Stimulated activated CD4-positive, alpha-beta T cell treated with anti-CD3 and anti-CD28 coated beads, Interleukin-12 subunit alpha, Interleukin-12 subunit beta, amount 100 ng/mL, for 48 hours (primary cell): Measurements from ENCODE around the gene EIF4EBP3.

Experiments used
- DNase-seq, 3 donors: peaks; one replicate each; pipeline ENCODE4 v3.0.0-alpha.2; 2020; ENCODE audit warnings: low read depth in 2 of 3, low spot score in 1 of 3

EIF4EBP3 gene

DNA sequence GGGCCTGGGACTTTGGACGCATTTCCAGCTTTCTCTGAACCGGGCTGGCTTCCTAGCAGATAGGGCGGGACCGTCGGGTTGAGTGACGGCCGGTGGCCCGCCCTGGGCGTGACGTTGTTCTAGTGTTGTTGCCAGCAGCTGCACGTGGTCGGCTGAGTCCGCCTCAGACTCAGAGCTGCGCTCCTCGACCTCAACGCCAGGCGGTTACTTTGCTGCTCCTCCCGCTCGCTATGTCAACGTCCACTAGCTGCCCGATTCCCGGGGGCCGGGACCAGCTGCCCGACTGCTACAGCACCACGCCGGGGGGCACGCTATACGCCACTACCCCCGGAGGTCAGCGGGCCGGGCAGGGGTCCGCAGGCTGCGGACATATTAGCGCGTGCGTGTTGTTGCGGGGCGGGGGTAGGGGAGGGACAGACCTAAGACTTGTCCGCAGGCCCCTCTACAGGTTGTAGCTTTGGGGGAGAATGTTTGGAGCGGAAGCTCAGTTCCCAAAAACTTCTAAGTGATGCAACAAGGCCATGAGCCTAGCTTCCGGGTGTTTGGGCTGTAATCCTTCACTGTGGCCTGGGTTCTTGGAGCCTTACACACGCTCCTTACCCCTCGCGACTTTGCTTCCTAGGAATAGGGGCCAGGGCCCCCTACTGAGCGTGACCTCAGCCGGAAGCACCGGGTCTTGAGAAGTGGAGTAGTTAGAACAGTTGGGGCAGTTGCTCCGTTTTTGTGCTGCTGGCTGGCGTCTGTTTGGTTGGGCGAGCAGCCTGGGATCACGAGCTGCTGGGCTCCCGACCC is at the start of gene EIF4EBP3:
TSS of gene EIF4EBP3 (plus strand) at position 155 of the 792 bp plus-strand sequence. CDS start at position 231, 76 bp downstream.
- DNase-seq = peak; percentile 75 to 83 (median 76)

- no peak for DNase-seq
Observed at GRCh38 chr5:140497897-140498296, 49.6 kb upstream of the EIF4EBP3 start.

DNA sequence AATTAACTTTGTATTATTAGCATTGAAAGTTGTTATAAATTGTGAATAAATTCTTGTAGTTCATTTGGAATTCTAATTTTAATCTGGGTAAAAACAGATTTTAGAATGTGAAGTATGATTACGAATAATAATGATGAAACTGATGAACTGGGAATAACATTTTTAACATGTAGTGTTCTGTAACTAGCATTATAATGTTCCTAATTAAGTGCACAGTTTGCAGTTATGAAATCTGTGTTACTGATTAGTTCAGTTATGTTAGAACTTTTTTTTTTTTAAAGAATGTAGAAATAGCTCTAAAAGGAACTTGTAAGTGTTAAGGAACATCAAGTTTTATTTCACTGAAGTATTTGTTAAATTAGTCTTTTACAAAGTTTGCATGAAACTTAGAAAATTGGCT is 48.9 kb upstream of the EIF4EBP3 start:
- DNase-seq = no peak

DNA sequence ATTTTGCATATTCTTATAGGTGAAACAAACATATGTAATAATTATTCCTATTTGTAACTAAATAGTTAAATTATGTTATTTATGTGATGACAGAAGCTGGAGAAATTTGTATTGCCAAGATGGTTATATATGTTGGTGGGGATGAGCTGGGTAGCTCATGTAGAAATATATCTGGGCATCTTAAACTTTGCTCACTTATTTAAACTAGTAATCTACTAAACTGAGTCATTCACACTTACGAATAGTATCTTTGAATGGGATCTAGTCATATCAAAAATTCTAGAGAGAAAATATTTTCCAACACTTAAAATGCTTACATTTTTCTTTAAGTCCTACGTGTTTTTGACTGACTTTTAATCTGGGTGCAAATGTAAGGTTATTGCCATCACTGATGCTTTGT is 44.6 kb upstream of the EIF4EBP3 start:
- DNase-seq = no peak

GRCh38 chr5:140509898-140510297 is 37.6 kb upstream of the EIF4EBP3 start:
- no peak for DNase-seq

GRCh38 chr5:140513124-140513523 is 34.3 kb upstream of the EIF4EBP3 start:
- DNase-seq = no peak

GRCh38 chr5:140524003-140524402 is 23.5 kb upstream of the EIF4EBP3 start:
- no peak for DNase-seq

- no peak for DNase-seq
Observed at GRCh38 chr5:140540227-140540626, 7.2 kb upstream of the EIF4EBP3 start.

DNA sequence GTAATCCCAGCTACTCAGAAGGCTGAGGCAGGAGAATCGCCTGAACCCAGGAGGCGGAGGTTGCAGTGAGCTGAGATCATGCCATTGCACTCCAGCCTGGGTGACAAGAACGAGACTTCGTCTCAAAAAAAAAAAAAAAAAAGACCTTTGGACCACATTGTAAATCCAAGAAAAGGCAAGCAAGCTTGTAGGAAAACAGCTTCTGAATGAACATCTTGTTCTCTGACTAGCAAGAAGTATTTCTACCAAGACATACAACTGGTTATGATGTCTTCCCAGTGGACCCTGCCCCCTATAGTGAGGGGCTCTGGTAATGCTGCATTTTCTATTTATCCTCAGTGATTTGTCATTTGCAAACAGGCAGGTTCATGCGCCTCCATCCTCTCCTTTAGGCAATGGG is 4.5 kb upstream of the EIF4EBP3 start:
- DNase-seq = no peak

DNA sequence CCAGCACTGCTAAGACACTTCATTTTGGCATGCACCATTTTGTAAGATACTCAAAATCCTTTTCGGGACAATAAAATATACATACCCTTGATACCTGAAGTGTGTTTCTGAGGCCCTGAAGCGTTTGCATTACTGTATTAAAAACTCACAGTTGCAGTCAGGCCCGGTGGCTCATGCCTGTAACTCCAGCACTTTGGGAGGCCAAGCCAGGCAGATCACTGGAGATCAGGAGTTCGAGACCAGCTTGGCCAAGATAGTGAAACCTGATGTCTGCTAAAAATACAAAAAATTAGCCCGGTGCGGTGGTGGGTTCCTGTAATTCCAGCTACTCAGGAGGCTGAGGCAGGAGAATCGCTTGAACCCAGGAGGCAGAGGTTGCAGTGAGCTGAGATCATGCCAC is 2.5 kb upstream of the EIF4EBP3 start:
- DNase-seq = no peak

GRCh38 chr5:140545606-140546005 is 1.9 kb upstream of the EIF4EBP3 start:
- no peak for DNase-seq

GRCh38 chr5:140546851-140547507 is 483 bp upstream of the EIF4EBP3 start:
- DNase-seq = no peak

- DNase-seq = no peak
Observed at GRCh38 chr5:140548300-140548688, 832 bp downstream of the EIF4EBP3 start.

- no peak for DNase-seq
Observed at GRCh38 chr5:140548791-140549190, 1.3 kb downstream of the EIF4EBP3 start.

GRCh38 chr5:140549237-140550144 is 2.0 kb downstream of the EIF4EBP3 start:
- no peak for DNase-seq

DNA sequence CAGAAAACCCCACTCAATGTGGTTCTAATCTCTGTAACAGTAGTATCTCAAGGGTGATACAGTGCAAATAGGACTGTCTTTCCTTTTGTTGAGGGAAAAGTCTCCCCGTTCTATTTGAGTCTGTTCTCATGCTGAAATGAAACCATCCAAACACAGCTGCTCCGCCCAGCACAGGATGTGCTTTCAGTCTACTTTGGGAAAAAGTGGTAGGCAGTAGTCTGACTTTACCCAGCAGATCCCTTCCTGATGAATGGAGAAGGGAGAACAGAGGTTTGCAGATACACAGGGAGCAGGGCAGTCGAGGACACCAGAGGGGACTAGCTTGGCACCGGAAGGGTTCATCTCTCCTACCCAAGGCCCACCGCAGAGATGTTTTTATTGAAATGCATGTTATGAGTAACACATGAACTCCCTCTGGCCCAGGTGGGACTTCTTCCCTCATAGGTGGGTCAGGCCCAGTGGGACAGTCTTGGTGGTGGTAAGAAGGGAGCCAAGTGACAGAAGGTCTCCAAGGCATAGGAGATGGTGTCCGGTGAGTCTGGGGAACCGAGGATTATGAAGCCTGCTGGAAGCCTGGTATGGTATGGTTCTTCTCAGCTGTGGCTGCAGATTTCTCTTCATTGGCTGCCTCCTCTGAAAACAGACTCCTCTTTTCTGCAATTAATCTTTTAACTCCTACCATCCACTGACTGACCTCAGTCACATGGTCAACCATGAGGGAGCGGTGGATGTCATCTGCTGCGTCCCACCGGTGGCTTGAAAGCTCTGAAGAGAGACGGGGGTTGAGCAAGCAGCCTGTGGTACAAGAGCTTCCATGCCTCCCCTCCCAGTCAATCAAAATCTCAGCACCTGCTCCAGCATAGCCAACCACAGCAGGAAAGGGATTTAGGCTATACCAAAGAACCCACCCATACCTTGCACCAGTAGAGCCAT is 3.0 kb downstream of the EIF4EBP3 start:
- no peak for DNase-seq

DNA sequence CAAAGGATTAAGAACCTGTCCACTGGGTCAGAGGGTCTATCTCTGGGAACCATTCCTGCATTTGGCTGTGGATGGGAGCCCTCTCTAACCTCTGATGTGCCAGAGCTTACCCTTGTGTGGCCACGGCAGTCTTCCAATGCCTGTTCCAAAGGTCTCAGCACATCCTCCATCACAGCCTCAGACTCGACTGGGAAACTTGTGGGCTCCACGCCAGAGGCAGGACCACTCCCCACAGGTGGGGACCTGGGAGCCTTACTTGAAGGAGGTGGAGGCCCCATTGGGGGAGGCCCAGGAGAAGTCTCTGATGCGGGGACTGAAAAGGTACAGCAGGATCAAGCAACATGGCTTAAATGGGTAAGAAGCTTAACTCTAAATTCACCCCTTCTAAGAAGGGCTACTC is 4.4 kb downstream of the EIF4EBP3 start:
- DNase-seq = no peak

GRCh38 chr5:140553657-140554056 is 6.2 kb downstream of the EIF4EBP3 start:
- DNase-seq = no peak

DNA sequence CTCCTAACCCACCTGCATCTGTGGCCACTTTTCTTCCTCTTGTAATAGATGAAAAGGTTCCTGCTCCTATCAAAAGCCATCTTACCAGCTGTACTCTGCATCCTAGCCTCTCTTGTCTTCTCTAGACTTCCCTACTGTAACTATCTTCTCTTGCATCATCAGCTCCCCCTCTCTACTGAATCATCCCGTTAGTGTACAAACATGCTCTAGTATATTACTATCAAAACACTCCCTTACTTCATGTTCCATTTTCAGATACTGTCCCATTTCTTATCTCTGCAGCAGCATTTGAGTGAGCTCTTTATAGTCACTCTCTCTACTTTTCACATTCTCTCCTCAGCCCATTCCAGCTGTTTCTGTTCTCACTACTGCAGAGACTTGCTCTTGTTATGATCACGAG is 7.0 kb downstream of the EIF4EBP3 start:
- no peak for DNase-seq

DNA sequence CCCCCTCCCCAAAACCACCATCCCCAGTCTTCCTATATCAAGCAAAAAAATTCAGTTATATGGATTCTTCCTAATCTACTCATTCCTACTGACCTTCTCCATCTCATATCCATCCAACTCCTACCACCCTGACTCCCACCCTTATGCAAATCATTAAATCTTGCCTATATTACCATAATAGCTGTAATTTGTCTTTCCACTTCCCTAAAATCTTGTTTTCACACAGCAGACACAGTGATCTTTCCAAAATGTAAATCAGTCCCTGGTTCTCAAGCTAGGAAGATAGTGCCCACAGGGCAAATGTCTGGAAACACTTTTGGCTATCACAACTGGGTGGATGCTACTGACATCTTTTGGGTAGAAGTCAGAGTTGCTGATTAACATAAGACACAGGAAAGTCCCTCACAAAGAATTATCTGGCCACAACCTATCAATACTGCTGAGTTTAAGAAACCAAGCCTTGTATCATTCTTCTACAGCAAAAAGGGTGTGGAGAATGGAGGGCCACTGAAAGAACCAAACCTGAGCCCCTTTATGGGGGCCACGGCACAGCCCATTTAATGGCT is 8.4 kb downstream of the EIF4EBP3 start:
- DNase-seq = no peak
